Neural cell (in vitro differentiated cells): ENCODE measurements around the gene COG4. TPM values are rescaled to one million over a fixed set of nuclear protein-coding genes. Genes with fewer than 3 reads are reported as not detected.

Experiments
- H2AFZ ChIP-seq: fragments of 200-600, 300-800 bp; sonication (generic), shearing (Covaris generic); 2 replicates; pipeline ENCODE4 v1.6.0; 2014; ENCODE audit warnings: low read depth, mild to moderate bottlenecking, antibody characterized with exemption, low read length, moderate library complexity
- H3F3A ChIP-seq: fragments of 200-600 bp; shearing (Covaris generic); 2 replicates; pipeline ENCODE4 v1.6.1; 2016; ENCODE audit warnings: mild to moderate bottlenecking, moderate library complexity, mixed read lengths, antibody characterized with exemption, low read length; ENCODE audit not compliant: insufficient read depth, poor library complexity, severe bottlenecking
- H3K27ac ChIP-seq: fragments of 200-600, 300-800 bp; sonication (generic), shearing (Covaris generic); 2 replicates; pipeline ENCODE4 v1.5.1; 2014; ENCODE audit warnings: mild to moderate bottlenecking, low read length, moderate library complexity
- H3K27me3 ChIP-seq: fragments of 300-800, 200-600 bp; sonication (generic), shearing (Covaris generic); 2 replicates; pipeline ENCODE4 v1.6.0; 2014; ENCODE audit warnings: mild to moderate bottlenecking, low read depth, low read length, moderate library complexity; ENCODE audit not compliant: insufficient read depth
- H3K36me3 ChIP-seq: fragments of 300-800, 200-600 bp; sonication (generic), shearing (Covaris generic); 2 replicates; pipeline ENCODE4 v1.5.1; 2014; ENCODE audit warnings: mild to moderate bottlenecking, antibody characterized with exemption, low read length, moderate library complexity; ENCODE audit not compliant: insufficient read depth
- H3K4me2 ChIP-seq: fragments of 300-800, 200-600 bp; sonication (generic), shearing (Covaris generic); 2 replicates; pipeline ENCODE4 v1.6.0; 2014; ENCODE audit warnings: mild to moderate bottlenecking, low read length
- H3K4me3 ChIP-seq: fragments of 300-800, 200-600 bp; sonication (generic), shearing (Covaris generic); 2 replicates; pipeline ENCODE4 v1.5.1; 2014; ENCODE audit warnings: mild to moderate bottlenecking, low read length, moderate library complexity
- H3K79me2 ChIP-seq: fragments of 200-600 bp; shearing (Covaris generic); replicated peaks from 2 replicates; pipeline ENCODE4 v1.6.0; 2014; ENCODE audit warnings: mild to moderate bottlenecking, low read length, moderate library complexity; ENCODE audit not compliant: insufficient read depth
- H3K9ac ChIP-seq: fragments of 300-800, 200-600 bp; sonication (generic), shearing (Covaris generic); 2 replicates; pipeline ENCODE4 v1.6.1; 2016; ENCODE audit warnings: mild to moderate bottlenecking, low read length, mixed read lengths
- H3K9me2 ChIP-seq: fragments of 200-600 bp; shearing (Covaris generic); 2 replicates; pipeline ENCODE4 v1.6.1; 2016; ENCODE audit warnings: mild to moderate bottlenecking, low read length, mixed read lengths; ENCODE audit not compliant: insufficient read depth
- H3K9me3 ChIP-seq: fragments of 200-600, 300-800 bp; sonication (generic), shearing (Covaris generic); 2 replicates; pipeline ENCODE4 v1.6.1; 2016; ENCODE audit warnings: mild to moderate bottlenecking, mixed run types, low read length, moderate library complexity, mixed read lengths
- H4K20me1 ChIP-seq: fragments of 200-600 bp; shearing (Covaris generic); 2 replicates; pipeline ENCODE4 v1.6.1; 2016; ENCODE audit warnings: mild to moderate bottlenecking, mixed run types; ENCODE audit not compliant: insufficient read depth
- EP300 ChIP-seq: fragments of 450-650 bp; conservative IDR thresholded peaks from 2 replicates; pipeline ENCODE4 v1.6.1; 2014; ENCODE audit warnings: antibody characterized with exemption, mild to moderate bottlenecking, moderate library complexity; ENCODE audit not compliant: poor library complexity, severe bottlenecking
- EZH2 ChIP-seq: fragments of 200-600, 300-800 bp; shearing (Covaris generic), sonication (generic); IDR thresholded peaks from 2 replicates; pipeline ENCODE4 v1.6.1; 2014; ENCODE audit warnings: antibody characterized with exemption, low read length, borderline replicate concordance, mild to moderate bottlenecking; ENCODE audit not compliant: insufficient read depth, poor library complexity, severe bottlenecking
- MXI1 ChIP-seq: fragments of 450-650 bp; conservative IDR thresholded peaks from 2 replicates; pipeline ENCODE4 v1.6.1; 2014; ENCODE audit warnings: antibody characterized with exemption, mild to moderate bottlenecking; ENCODE audit not compliant: poor library complexity, severe bottlenecking
- POLR2AphosphoS5 ChIP-seq: IDR thresholded peaks from 2 replicates; pipeline ENCODE4 v1.6.1; 2012
- RAD21 ChIP-seq: fragments of 450-650 bp; conservative IDR thresholded peaks from 2 replicates; pipeline ENCODE4 v1.6.1; 2014; ENCODE audit warnings: antibody characterized with exemption, mild to moderate bottlenecking, moderate library complexity
- SMC3 ChIP-seq: fragments of 450-650 bp; conservative IDR thresholded peaks from 2 replicates; pipeline ENCODE4 v1.6.1; 2014; ENCODE audit warnings: antibody characterized with exemption, mild to moderate bottlenecking, moderate library complexity; ENCODE audit not compliant: poor library complexity
- TAF1 ChIP-seq: IDR thresholded peaks from 2 replicates; pipeline ENCODE4 v1.6.1; 2012; ENCODE audit warnings: low read depth
- polyA plus RNA-seq: library from polyadenylated mRNA; depleted of rRNA; stranded (reverse); fragments of >200 nt; gene quantifications from 2 replicates; pipeline ENCODE4 v1.2.3, GENCODE V29; 2014
- TF ChIP-seq, protein P1 (sequence below): IDR thresholded peaks from 2 replicates; pipeline ENCODE4 v1.6.1; 2012; ENCODE audit warnings: borderline replicate concordance
- TF ChIP-seq, protein P2 (sequence below): fragments of 450-650 bp; IDR thresholded peaks from 2 replicates; pipeline ENCODE4 v1.5.1; 2014; ENCODE audit warnings: antibody characterized with exemption, mild to moderate bottlenecking, moderate library complexity; ENCODE audit not compliant: poor library complexity, severe bottlenecking

COG4 gene
- polyA plus RNA-seq, 1 donor from 2014 or later = 185 TPM

- Histone ChIP-seq H3K27me3 (no peaks in the 10 kb centered on the region), H3K4me3 (no peak overlapping the region), H3K9me3 (no peaks in the 10 kb centered on the region), H2AFZ (no peak overlapping the region), H3F3A (no peaks in the 10 kb centered on the region), H4K20me1 (no peaks in the 10 kb centered on the region), H3K9me2 (no peaks in the 10 kb centered on the region), H3K4me2 (no peak overlapping the region), H3K9ac (no peak overlapping the region), H3K79me2 (no peaks in the 10 kb centered on the region), H3K27ac (no peak overlapping the region), H3K36me3 (peaks cover 6% of the 10 kb centered on the region)
- no peak for TF ChIP-seq TAF1
- no peak for TF ChIP-seq EZH2
- TF ChIP-seq, protein P1, sequence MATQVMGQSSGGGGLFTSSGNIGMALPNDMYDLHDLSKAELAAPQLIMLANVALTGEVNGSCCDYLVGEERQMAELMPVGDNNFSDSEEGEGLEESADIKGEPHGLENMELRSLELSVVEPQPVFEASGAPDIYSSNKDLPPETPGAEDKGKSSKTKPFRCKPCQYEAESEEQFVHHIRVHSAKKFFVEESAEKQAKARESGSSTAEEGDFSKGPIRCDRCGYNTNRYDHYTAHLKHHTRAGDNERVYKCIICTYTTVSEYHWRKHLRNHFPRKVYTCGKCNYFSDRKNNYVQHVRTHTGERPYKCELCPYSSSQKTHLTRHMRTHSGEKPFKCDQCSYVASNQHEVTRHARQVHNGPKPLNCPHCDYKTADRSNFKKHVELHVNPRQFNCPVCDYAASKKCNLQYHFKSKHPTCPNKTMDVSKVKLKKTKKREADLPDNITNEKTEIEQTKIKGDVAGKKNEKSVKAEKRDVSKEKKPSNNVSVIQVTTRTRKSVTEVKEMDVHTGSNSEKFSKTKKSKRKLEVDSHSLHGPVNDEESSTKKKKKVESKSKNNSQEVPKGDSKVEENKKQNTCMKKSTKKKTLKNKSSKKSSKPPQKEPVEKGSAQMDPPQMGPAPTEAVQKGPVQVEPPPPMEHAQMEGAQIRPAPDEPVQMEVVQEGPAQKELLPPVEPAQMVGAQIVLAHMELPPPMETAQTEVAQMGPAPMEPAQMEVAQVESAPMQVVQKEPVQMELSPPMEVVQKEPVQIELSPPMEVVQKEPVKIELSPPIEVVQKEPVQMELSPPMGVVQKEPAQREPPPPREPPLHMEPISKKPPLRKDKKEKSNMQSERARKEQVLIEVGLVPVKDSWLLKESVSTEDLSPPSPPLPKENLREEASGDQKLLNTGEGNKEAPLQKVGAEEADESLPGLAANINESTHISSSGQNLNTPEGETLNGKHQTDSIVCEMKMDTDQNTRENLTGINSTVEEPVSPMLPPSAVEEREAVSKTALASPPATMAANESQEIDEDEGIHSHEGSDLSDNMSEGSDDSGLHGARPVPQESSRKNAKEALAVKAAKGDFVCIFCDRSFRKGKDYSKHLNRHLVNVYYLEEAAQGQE = no peak
- no peak for TF ChIP-seq POLR2AphosphoS5
- no peak for TF ChIP-seq EP300
- TF ChIP-seq, protein P2, sequence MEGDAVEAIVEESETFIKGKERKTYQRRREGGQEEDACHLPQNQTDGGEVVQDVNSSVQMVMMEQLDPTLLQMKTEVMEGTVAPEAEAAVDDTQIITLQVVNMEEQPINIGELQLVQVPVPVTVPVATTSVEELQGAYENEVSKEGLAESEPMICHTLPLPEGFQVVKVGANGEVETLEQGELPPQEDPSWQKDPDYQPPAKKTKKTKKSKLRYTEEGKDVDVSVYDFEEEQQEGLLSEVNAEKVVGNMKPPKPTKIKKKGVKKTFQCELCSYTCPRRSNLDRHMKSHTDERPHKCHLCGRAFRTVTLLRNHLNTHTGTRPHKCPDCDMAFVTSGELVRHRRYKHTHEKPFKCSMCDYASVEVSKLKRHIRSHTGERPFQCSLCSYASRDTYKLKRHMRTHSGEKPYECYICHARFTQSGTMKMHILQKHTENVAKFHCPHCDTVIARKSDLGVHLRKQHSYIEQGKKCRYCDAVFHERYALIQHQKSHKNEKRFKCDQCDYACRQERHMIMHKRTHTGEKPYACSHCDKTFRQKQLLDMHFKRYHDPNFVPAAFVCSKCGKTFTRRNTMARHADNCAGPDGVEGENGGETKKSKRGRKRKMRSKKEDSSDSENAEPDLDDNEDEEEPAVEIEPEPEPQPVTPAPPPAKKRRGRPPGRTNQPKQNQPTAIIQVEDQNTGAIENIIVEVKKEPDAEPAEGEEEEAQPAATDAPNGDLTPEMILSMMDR = no peak
- no peak for TF ChIP-seq MXI1
- TF ChIP-seq RAD21 = no peak
- no peak for TF ChIP-seq SMC3
These were observed 46.9 kb downstream of the COG4 start for GRCh38 chr16:70476272-70477020.

DNA sequence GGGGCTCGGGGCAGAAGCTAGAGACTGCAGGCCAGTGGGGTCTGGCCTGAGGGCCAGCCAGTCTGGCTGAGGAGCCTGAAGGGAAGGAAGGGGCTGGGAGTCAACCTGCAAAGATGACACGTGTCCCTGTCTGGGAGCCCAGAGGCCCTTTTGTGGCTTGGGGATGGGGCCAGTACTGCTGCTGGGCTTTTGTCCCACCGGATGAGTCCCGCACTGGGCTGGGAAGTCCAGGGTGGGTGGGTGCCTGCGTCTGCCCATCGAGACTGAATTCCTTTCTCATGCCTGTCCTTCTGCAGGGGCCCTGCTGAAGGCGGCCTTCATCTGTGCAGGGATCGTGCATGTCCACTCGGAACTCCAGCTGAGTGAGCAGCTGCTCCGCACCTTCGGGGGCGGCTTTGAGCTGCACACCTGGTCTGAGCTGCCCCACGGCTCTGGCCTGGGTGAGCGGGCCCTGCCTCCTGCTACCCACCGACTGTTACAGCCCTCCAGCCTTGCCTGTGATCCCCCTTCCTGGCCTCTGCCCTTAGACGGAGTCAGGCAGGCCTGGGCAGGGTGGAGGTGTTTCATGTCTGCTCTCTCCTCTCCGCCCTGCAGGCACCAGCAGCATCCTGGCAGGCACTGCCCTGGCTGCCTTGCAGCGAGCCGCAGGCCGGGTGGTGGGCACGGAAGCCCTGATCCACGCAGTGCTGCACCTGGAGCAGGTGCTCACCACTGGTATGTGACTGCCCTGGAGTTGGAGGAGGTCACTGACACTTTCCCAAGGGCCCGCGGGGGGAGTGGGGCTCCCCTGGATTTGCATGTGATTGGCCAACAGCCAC lies 48.1 kb downstream of the COG4 start:
- Histone ChIP-seq H3K27ac (no peak overlapping the region), H3K9me2 (no peaks in the 10 kb centered on the region), H3K79me2 (no peaks in the 10 kb centered on the region), H3K4me3 (no peak overlapping the region), H4K20me1 (no peaks in the 10 kb centered on the region), H3K27me3 (no peaks in the 10 kb centered on the region), H3F3A (no peaks in the 10 kb centered on the region), H3K36me3 (no peaks in the 10 kb centered on the region), H2AFZ (no peak overlapping the region), H3K4me2 (no peak overlapping the region), H3K9me3 (no peaks in the 10 kb centered on the region), H3K9ac (no peak overlapping the region)
- no peak for TF ChIP-seq EZH2
- no peak for TF ChIP-seq EP300
- TF ChIP-seq, protein P2 = no peak
- no peak for TF ChIP-seq TAF1
